GM23338 (cell line): Measurements from ENCODE around the gene TEKT3. TPM values are rescaled to one million over a fixed set of nuclear protein-coding genes. Genes with fewer than 3 reads are reported as not detected.
A peak's percentile ranks its signal among the peaks of the same experiment; 100 is the strongest.

ENCODE experiments used
- ATAC-seq: fragments of 200-7000 bp; cut with Tn5 transposase; 3 replicates; pipeline ENCODE4 v1.9.1; 2020
- DNase-seq: peaks from one replicate; pipeline ENCODE4 v3.0.0-alpha.2; 2015; ENCODE audit warnings: low spot score
- H2AFZ ChIP-seq: fragments of 200-600 bp; sonication (generic); 2 replicates; pipeline ENCODE4 v1.8.0; 2016; ENCODE audit warnings: antibody characterized with exemption, mild to moderate bottlenecking, moderate library complexity
- H3F3A ChIP-seq: fragments of 200-600 bp; sonication (generic); replicated peaks from 2 replicates; pipeline ENCODE4 v1.8.0; 2017; ENCODE audit warnings: antibody characterized with exemption, mixed run types, low read depth
- H3K27ac ChIP-seq: fragments of 200-600 bp; sonication (generic); 2 replicates; pipeline ENCODE4 v1.6.1; 2016; ENCODE audit warnings: low read depth
- H3K27me3 ChIP-seq: fragments of 200-600 bp; sonication (generic); 2 replicates; pipeline ENCODE4 v1.8.0; 2016; ENCODE audit warnings: mild to moderate bottlenecking, mixed run types, moderate library complexity; ENCODE audit not compliant: insufficient read depth
- H3K36me3 ChIP-seq: fragments of 200-600 bp; sonication (generic); 2 replicates; pipeline ENCODE4 v1.8.0; 2016; ENCODE audit warnings: mild to moderate bottlenecking; ENCODE audit not compliant: insufficient read depth
- H3K4me1 ChIP-seq: fragments of 200-600 bp; sonication (generic); 2 replicates; pipeline ENCODE4 v1.8.0; 2016; ENCODE audit warnings: mild to moderate bottlenecking, moderate library complexity; ENCODE audit not compliant: insufficient read depth
- H3K4me2 ChIP-seq: fragments of 200-600 bp; sonication (generic); 2 replicates; pipeline ENCODE4 v1.7.1; 2017; ENCODE audit warnings: mixed run types
- H3K4me3 ChIP-seq: fragments of 200-600 bp; sonication (generic); 2 replicates; pipeline ENCODE4 v1.6.1; 2016; ENCODE audit warnings: mixed run types
- H3K79me2 ChIP-seq: fragments of 200-600 bp; sonication (generic); replicated peaks from 2 replicates; pipeline ENCODE4 v1.8.0; 2017; ENCODE audit warnings: mild to moderate bottlenecking; ENCODE audit not compliant: insufficient read depth
- H3K9me2 ChIP-seq: fragments of 200-600 bp; sonication (generic); 2 replicates; pipeline ENCODE4 v1.8.0; 2017; ENCODE audit not compliant: insufficient read depth
- H4K20me1 ChIP-seq: fragments of 200-600 bp; sonication (generic); replicated peaks from 2 replicates; pipeline ENCODE4 v1.8.0; 2017; ENCODE audit warnings: mild to moderate bottlenecking; ENCODE audit not compliant: insufficient read depth
- H3K27ac Mint-ChIP-seq: 2 replicates; pipeline ENCODE4 v1.8.0; 2020; ENCODE audit warnings: inconsistent platforms, mild to moderate bottlenecking, moderate library complexity, mixed read lengths
- H3K27me3 Mint-ChIP-seq: 3 replicates; pipeline ENCODE4 v1.8.0; 2022; ENCODE audit warnings: low read depth, mild to moderate bottlenecking, moderate library complexity, mixed read lengths, inconsistent platforms; ENCODE audit not compliant: insufficient read depth, poor library complexity
- H3K36me3 Mint-ChIP-seq: 3 replicates; pipeline ENCODE4 v1.8.0; 2021; ENCODE audit warnings: low read depth, mild to moderate bottlenecking, inconsistent platforms, moderate library complexity, mixed read lengths
- H3K4me1 Mint-ChIP-seq: 3 replicates; pipeline ENCODE4 v1.8.0; 2020; ENCODE audit warnings: mild to moderate bottlenecking, inconsistent platforms, mixed read lengths
- H3K4me3 Mint-ChIP-seq: 3 replicates; pipeline ENCODE4 v1.8.0; 2021; ENCODE audit warnings: moderate library complexity, mild to moderate bottlenecking, inconsistent platforms, mixed read lengths
- H3K9me3 Mint-ChIP-seq: 3 replicates; pipeline ENCODE4 v1.8.0; 2020; ENCODE audit warnings: moderate library complexity, mild to moderate bottlenecking, inconsistent platforms, mixed read lengths
- CREB1 ChIP-seq: fragments of 250-450 bp; sonication (Bioruptor Pico); IDR thresholded peaks from 2 replicates; pipeline ENCODE4 v1.5.0; 2020; ENCODE audit warnings: low read depth, mild to moderate bottlenecking, moderate library complexity
- EZH2 ChIP-seq: fragments of 200-600 bp; sonication (generic); IDR thresholded peaks from one replicate; pipeline ENCODE4 v1.8.0; 2017; ENCODE audit warnings: antibody characterized with exemption, mild to moderate bottlenecking, low read depth; ENCODE audit not compliant: unreplicated experiment
- JUNB ChIP-seq: IDR thresholded peaks from one replicate; pipeline ENCODE4 v1.6.1; 2016; ENCODE audit warnings: antibody characterized with exemption; ENCODE audit not compliant: unreplicated experiment
- POLR2AphosphoS5 ChIP-seq: IDR thresholded peaks from 2 replicates; pipeline ENCODE4 v1.6.1; 2016; ENCODE audit warnings: antibody characterized with exemption, low read depth
- STAT1 ChIP-seq: IDR thresholded peaks from one replicate; pipeline ENCODE4 v1.6.1; 2016; ENCODE audit warnings: antibody characterized with exemption; ENCODE audit not compliant: unreplicated experiment
- ZNF331 ChIP-seq: fragments of 250-450 bp; sonication (Bioruptor Pico); IDR thresholded peaks from 2 replicates; pipeline ENCODE4 v1.5.0; 2020; ENCODE audit warnings: low read depth, mild to moderate bottlenecking, moderate library complexity
- polyA plus RNA-seq: library from polyadenylated mRNA; unstranded; fragments of >200 nt; fragmentation: Nextera tagmentation; extraction: Ambion mirVana; gene quantifications from 2 replicates; pipeline ENCODE4 v1.2.1, GENCODE V29; 2016
- total RNA-seq: library from RNA; depleted of rRNA; stranded (reverse); fragments of >200 nt; shearing (Covaris generic); gene quantifications from 2 replicates; pipeline ENCODE4 v1.2.3, GENCODE V29; 2014
- TF ChIP-seq, protein P1 (sequence below), 2 experiments: fragments of 200-600 bp in 1 of 2; sonication (generic) in 1 of 2; conservative IDR thresholded peaks; 2 replicates each; pipeline versions ENCODE4 v1.5.1 to v1.6.1; 2016 to 2017; ENCODE audit warnings: antibody characterized with exemption in 2 of 2, low read depth in 2 of 2, mild to moderate bottlenecking in 2 of 2, moderate library complexity in 1 of 2
- TF ChIP-seq, protein P2 (sequence below): fragments of 250-450 bp; sonication (Bioruptor Pico); IDR thresholded peaks from 2 replicates; pipeline ENCODE4 v1.5.0; 2020; ENCODE audit warnings: mild to moderate bottlenecking, moderate library complexity

TEKT3 gene
- total and polyA plus RNA-seq, 2 experiments from 2014 or later = 1.6 to 2.0 TPM

DNA sequence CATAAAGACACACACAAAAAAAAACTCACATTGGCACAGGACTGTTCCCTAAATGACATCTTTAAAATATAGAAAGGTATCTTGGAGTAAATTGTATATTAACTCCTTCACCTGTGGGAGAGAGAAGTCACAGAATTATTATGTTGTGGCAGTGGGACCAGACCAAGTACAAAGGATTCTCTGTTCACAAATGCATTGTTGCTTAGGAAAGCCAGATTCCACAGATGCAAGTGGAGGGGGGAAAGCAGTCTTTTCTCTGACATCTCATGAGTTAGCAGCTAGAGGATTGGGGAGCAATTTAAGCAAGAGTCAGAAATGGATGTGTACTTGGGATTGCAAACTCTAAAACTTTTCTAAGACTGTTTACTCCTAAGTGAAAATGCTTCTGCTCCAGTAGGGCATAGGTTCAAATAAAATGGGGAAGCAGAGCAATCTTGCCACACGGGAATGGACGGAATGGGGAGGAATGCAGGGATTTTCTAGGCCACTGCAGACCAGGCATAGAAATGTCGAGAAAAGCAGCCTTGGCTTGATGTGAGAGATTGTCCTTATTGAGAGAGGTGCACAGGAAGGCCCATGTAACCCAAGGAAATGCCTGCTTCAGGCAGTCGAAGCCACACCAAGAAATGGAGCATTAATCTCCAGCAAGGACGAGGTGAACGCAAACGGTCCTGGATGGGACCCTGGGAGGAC is 72.2 kb downstream of the TEKT3 start:
- no peak overlapping the region for H3K4me3 Mint-ChIP-seq
- TF ChIP-seq, protein P1, sequence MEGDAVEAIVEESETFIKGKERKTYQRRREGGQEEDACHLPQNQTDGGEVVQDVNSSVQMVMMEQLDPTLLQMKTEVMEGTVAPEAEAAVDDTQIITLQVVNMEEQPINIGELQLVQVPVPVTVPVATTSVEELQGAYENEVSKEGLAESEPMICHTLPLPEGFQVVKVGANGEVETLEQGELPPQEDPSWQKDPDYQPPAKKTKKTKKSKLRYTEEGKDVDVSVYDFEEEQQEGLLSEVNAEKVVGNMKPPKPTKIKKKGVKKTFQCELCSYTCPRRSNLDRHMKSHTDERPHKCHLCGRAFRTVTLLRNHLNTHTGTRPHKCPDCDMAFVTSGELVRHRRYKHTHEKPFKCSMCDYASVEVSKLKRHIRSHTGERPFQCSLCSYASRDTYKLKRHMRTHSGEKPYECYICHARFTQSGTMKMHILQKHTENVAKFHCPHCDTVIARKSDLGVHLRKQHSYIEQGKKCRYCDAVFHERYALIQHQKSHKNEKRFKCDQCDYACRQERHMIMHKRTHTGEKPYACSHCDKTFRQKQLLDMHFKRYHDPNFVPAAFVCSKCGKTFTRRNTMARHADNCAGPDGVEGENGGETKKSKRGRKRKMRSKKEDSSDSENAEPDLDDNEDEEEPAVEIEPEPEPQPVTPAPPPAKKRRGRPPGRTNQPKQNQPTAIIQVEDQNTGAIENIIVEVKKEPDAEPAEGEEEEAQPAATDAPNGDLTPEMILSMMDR (conservative IDR thresholded peaks at IDR 0.05; ENCODE audit: low read depth in 2 of 2) = no peak
- TF ChIP-seq CREB1 (no peak), STAT1 (no peak), EZH2 (no peak), ZNF331 (no peak), POLR2AphosphoS5 (no peak), JUNB (no peak)
- TF ChIP-seq, protein P2, sequence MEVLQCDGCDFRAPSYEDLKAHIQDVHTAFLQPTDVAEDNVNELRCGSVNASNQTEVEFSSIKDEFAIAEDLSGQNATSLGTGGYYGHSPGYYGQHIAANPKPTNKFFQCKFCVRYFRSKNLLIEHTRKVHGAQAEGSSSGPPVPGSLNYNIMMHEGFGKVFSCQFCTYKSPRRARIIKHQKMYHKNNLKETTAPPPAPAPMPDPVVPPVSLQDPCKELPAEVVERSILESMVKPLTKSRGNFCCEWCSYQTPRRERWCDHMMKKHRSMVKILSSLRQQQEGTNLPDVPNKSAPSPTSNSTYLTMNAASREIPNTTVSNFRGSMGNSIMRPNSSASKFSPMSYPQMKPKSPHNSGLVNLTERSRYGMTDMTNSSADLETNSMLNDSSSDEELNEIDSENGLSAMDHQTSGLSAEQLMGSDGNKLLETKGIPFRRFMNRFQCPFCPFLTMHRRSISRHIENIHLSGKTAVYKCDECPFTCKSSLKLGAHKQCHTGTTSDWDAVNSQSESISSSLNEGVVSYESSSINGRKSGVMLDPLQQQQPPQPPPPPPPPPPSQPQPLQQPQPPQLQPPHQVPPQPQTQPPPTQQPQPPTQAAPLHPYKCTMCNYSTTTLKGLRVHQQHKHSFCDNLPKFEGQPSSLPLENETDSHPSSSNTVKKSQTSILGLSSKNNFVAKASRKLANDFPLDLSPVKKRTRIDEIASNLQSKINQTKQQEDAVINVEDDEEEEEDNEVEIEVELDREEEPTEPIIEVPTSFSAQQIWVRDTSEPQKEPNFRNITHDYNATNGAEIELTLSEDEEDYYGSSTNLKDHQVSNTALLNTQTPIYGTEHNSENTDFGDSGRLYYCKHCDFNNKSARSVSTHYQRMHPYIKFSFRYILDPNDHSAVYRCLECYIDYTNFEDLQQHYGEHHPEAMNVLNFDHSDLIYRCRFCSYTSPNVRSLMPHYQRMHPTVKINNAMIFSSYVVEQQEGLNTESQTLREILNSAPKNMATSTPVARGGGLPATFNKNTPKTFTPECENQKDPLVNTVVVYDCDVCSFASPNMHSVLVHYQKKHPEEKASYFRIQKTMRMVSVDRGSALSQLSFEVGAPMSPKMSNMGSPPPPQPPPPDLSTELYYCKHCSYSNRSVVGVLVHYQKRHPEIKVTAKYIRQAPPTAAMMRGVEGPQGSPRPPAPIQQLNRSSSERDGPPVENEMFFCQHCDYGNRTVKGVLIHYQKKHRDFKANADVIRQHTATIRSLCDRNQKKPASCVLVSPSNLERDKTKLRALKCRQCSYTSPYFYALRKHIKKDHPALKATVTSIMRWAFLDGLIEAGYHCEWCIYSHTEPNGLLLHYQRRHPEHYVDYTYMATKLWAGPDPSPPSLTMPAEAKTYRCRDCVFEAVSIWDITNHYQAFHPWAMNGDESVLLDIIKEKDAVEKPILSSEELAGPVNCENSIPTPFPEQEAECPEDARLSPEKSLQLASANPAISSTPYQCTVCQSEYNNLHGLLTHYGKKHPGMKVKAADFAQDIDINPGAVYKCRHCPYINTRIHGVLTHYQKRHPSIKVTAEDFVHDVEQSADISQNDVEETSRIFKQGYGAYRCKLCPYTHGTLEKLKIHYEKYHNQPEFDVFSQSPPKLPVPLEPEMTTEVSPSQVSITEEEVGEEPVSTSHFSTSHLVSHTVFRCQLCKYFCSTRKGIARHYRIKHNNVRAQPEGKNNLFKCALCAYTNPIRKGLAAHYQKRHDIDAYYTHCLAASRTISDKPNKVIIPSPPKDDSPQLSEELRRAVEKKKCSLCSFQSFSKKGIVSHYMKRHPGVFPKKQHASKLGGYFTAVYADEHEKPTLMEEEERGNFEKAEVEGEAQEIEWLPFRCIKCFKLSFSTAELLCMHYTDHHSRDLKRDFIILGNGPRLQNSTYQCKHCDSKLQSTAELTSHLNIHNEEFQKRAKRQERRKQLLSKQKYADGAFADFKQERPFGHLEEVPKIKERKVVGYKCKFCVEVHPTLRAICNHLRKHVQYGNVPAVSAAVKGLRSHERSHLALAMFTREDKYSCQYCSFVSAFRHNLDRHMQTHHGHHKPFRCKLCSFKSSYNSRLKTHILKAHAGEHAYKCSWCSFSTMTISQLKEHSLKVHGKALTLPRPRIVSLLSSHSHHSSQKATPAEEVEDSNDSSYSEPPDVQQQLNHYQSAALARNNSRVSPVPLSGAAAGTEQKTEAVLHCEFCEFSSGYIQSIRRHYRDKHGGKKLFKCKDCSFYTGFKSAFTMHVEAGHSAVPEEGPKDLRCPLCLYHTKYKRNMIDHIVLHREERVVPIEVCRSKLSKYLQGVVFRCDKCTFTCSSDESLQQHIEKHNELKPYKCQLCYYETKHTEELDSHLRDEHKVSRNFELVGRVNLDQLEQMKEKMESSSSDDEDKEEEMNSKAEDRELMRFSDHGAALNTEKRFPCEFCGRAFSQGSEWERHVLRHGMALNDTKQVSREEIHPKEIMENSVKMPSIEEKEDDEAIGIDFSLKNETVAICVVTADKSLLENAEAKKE (CRISPR knock-in tag) = no peak

More for the DNA sequence above, 72.2 kb downstream of the TEKT3 start:
- ATAC-seq (no peak), DNase-seq (no peak)
- peaks cover 16% of the 10 kb centered on the region for H3K27me3 Mint-ChIP-seq
- H3K4me1 ChIP-seq = no peaks in the 10 kb centered on the region; the same call in 1 of the 2 replicates
- H3F3A ChIP-seq = no peaks in the 10 kb centered on the region
- no peak overlapping the region for H3K4me3 ChIP-seq
- H3K27ac ChIP-seq = no peak overlapping the region
- H3K36me3 ChIP-seq = no peaks in the 10 kb centered on the region
- no peak overlapping the region for H3K27ac Mint-ChIP-seq
- peaks cover 19% of the 10 kb centered on the region for H3K27me3 ChIP-seq
- no peaks in the 10 kb centered on the region for H3K36me3 Mint-ChIP-seq
- H3K9me3 Mint-ChIP-seq = no peaks in the 10 kb centered on the region; the same call in 2 of the 3 replicates
- peak overlapping the region; percentile 18; the same call in 1 of the 2 replicates for H2AFZ ChIP-seq
- H3K4me2 ChIP-seq = no peak overlapping the region
- H3K79me2 ChIP-seq = no peaks in the 10 kb centered on the region
- H4K20me1 ChIP-seq = no peaks in the 10 kb centered on the region
- H3K9me2 ChIP-seq = no peaks in the 10 kb centered on the region
- H3K4me1 Mint-ChIP-seq = peaks cover 6% of the 10 kb centered on the region; the same call in 2 of the 3 replicates
